K562 treated with DMSO at 1 percent for 4 hours (cell line): Measurements from ENCODE around the gene GAREM1. TPM values are rescaled to one million over a fixed set of nuclear protein-coding genes. Genes with fewer than 3 reads are reported as not detected.

Experiments
- total RNA-seq: library from RNA; unstranded; fragments of 300-600 nt; gene quantifications from 2 replicates; pipeline ENCODE4 v1.2.3, GENCODE V29; 2022; ENCODE audit not compliant: insufficient read depth

GAREM1 gene
- 0.19 and 0.34 TPM in 2 replicates for total RNA-seq

GRCh38 chr18:32470714-32471633 is at the start of gene GAREM1:
TSS of gene GAREM1 (minus strand) at chr18:32470882. CDS start at chr18:32470428, 454 bp downstream.

